Activated CD8-positive, alpha-beta memory T cell treated with anti-CD3 and anti-CD28 coated beads for 4 hours (primary cell): Measurements from ENCODE around the gene CMIP.
"Not testable (repeated sequence)": the region's sequence is repeated elsewhere in the genome, so short reads cannot be mapped to it uniquely, and the experiment has no call there.

Experiments used
- DNase-seq, 2 donors: peaks; one replicate each; pipeline ENCODE4 v3.0.0-alpha.2; 2020; ENCODE audit warnings: low read depth in 2 of 2

Gene CMIP

DNA sequence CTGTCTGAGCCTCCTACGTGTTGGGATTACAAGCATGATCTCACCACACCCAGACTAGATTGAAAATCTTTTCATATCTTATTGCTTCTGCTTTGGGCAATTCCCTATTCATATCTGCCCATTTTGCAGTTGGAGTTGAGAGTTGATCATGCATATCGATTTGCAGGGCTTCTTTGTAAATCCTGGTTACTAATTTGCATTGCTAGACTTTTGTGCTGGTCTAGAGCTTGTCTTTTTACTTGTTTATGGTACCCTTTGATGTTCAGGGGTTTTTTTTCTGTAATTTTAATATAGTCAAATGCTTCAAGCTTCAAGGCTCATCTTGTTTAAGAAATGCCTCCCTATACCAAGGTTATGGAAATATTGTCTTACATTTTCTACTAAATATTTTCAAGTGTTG is 23.5 kb upstream of the CMIP start:
- DNase-seq = no peak

DNA sequence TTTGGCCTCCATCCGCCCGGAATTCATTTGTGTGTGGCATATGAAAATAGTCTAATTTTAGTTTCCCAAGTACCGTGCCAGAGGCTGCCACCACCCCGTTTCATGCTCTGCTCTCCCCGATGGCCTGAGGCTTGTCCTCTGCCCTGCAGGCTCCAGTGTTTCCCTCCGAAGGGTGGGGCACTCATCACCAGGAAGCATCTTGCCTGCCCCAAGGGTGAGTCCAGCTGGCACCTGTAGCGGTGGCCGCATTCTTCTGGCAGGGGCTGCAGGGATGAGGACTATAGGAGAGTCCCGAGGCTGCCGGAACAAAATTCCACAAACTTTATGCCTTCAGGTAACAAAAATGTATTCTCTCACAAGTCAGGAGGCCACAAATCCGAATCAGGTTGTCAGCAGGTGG is 23.1 kb upstream of the CMIP start:
- no peak for DNase-seq

DNA sequence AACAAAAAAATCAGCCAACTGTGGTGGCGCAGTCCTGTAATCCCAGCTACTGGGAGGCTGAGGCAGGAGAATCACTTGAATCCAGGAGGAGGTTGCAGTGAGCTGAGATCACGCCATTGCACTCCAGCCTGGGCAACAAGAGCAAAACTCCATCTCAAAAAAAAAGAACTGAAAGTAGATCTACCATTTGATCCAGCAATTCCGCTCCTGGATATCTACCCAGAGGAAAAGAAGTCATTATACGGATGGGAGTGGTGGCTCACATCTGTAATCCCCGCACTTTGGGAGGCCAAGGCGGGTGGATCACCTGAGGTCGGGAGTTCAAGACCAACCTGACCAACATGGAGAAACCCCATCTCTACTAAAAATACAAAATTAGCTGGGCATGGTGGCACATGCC is 22.5 kb upstream of the CMIP start:
- not testable (repeated sequence) for DNase-seq

DNA sequence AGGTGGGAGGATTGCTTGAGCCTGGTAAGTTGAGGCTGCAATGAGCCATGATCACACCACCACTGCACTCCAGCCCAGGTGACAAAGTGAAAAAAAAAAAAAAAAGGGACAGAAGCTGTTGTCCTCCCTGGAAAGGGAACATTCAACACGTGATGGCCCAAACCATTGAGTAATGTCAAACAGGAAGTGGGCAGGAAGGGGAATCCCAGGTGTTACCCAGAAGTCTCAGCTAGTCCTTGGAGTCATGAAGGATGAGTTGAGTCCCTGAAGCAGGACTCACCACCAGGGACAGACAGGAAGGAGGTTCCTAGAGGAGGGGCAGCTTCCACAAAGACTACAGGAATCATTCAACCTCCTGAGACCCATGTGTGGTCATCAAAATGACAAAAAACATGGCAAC is 19.8 kb upstream of the CMIP start:
- DNase-seq = no peak

DNA sequence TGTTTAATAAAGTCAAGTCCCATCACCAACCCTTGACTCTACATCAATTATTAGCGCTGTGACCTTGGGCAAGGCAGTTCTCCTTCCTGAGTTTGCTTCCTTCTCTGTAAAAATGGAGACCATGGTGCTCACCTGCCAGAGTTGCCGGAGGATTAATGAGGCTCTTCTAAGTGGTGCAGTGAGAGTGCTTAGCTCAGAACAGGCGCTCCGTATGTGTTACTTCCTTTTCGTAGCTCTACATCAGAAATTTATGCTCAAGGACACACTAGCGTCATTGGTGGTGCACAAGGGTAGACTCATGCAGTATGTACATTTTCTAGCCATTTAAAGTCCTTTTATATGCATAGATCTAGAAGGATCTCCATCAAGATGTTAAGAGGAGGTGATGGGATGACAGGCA is 17.4 kb upstream of the CMIP start:
- no peak for DNase-seq

DNA sequence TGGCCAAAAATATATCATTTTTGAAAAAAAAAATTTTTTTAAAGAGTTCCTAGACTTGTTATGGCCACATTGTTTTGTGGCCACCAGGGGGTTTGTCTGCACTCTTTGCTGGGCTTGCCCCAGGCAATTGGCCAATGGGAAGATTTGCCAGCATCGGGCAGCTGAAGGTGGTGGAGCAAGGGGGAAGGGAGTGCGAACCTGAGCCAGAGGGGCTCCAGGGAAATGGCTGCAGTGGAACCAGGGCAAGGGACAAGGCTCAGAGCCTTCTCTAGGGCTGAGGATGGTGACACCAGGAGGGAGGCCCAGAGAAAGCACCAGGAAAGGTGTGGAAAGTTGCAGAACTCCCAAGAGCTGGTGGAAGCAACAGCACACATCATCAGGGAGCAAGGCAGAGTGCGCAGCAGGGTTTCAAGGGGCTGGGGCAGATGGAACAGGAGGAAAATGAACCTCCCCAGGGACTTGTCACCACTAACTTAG is 15.5 kb upstream of the CMIP start:
- no peak for DNase-seq

DNA sequence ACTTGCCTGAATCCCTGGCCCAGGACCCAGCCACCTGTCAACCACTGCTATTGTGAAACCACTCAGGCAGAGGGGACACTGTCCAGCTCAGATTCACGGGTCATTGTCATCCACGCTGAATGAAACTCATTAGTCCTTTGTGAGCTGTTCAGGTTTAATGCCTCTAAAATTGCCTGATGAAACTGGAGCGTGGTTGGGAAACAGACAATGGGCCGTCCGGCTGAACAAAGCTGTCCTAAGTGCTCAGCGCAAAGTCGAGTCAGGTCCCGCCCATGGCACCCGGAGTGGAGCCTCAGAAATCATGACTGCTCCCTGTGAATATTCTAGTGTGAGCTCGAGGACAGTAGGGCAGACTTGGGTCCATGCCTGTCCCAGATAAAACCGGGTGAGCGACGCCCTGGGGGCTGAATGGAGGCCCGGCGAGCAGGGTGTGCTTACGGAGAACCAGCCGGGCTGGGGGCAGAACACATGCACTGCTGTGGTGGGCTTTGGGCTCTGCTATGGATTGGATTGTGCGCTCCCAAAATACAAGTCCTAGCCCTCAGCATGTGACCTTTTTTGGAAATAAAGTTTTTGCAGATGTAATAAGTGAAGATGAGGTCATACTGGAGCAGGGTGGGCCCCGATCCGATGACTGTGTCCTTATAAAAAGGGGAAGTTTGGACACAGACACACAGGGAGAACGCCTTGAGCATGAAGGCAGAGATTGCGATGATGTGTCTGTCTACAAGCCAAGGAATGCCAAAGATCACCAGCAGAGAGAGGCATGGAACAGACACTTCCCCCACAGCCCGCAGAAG is 12.9 kb upstream of the CMIP start:
- no peak for DNase-seq

DNA sequence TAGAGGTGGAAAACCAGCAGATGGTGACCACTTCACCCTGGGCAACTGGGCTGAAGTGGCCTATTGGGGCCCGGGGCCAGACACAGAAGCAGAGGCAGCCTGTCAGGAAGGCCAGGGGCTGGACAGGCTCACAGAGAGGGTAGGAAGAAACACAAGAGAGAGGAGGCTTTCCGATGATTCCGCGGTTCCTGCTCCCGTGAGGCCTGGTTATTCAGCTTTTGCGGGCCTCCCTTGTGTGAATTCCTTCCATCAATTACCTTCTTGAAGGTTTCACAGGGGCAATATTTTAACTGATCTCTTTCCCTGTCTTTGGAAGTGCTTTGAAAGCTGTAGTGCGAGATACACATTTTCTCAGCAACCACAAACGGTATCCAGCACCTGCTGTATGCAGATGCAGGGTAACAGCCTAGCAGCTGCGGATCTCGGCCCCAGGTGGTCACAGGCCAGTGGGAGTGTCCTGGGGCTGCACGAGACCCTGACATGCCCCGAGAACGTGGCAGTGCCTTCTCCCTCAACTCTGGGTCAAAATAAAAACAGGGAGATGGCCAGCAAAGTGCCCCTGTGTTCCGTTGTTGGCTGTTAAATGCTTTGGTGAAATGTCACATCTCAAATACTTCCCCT is 11.6 kb upstream of the CMIP start:
- DNase-seq = no peak

DNA sequence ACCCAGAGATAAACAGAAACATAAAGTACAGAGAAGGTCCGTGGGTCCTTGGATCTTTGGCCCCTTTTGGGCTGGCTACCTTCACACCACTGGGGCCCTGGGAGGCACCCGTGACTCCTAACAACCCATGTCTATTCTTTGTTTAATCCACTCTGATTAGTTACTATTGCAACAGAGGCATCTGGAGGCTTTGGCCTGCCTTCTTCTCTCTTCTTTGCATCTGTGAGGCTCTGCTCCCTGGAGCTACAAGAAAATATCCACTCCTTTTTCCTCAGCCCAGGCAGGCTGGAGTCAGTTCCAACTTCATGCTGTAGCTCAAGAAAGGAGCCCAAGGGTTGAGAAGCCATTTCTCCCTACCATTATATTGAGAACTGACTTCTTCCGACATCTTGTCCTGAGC is 9.5 kb upstream of the CMIP start:
- no peak for DNase-seq

DNA sequence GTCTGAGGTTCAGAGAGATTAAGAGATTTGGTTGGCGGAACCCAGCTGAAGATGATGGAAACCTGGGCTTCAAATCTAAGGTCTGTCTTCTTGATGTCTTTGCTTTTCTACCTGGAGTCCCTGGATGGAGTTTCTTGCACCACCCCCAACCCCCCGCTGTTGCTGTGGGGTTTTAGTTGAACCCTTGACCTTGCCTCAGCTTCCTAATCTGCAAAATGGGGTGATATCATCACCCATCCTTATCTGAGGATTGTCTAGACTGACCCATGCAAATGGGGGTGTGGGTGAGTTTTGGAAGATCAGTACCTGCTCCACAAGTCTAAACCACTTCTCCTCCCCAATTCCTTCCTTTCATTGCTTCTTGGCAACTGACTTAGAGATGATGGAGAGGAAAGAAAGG is 9.0 kb upstream of the CMIP start:
- DNase-seq = no peak

DNA sequence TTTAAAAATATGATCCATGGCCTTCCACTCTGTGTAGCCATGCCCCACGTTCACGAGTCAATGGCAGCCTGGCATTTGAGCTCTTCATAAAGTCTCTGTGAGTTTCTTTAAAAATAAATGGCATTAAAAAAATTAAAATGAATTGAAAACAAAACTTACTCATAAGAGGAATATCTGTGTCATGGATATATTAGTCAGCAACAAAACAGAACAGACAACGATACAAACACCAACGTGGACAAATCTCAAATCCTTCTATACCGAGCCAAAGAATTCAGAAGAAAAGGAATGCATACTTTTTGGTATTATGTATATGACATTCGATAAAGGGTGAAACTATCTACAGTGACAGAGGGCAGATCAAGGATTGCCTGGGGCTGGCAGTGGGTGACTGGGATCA is 8.2 kb upstream of the CMIP start:
- no peak for DNase-seq

DNA sequence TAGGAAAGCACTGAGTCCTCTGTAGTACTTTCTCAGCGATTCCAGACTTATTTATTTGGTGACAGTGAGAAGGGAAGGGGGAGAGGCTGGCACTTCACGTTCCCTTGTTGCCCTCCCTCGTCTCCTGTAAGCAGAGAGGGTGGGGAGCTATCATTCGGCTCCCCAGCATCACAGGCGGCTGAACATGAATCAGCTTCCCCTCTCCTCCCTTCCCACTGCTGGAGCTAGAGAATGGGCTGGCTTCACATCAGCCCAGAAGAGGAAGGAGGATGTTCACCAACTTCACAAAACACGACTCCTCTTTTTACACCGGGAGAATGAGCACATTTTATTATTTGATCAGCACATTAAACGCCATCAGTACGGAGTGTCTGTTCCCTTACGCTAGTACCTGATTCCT is 6.7 kb upstream of the CMIP start:
- no peak for DNase-seq

DNA sequence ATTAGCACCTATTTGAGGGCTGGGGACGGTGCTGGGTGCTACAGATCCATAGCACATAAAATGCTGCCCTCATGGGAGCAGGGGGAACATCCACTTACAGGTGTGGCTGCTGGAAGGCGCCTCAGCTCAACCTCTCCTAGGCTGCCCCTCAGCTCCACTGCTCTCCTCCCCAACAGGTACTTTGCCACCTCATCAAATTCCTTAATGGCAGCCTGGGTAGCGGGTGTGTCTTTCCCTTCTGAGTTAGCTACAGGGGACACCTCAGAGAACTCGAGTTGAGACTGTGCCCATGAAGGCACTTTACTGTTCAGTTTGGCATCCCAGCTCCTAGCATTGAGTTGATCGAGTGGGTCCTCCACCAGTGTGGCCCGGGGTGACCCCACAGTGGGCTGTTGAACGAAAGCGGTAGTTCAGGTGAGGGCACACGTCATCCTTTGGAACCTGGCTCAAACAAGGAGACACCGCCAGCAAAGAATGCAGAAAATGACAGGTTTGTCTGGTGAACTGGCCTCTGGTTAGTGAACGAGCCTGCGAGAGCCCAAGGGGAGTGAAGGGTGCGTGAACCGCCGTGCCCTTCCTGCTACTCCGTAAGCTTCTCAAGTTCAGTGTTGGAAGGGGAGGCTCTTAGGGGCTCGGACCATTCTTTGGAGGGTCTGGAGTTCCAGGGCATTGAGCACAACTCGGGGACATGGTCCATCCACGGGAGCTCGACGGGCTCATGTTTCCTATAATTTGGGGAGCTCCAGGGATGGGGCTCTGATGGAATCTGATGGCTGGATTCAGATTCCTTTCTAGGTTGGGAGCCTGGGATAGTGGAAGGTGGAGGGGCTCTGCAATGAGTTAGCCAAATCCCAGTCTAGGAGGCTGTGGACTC is 3.5 kb upstream of the CMIP start:
- DNase-seq = no peak

DNA sequence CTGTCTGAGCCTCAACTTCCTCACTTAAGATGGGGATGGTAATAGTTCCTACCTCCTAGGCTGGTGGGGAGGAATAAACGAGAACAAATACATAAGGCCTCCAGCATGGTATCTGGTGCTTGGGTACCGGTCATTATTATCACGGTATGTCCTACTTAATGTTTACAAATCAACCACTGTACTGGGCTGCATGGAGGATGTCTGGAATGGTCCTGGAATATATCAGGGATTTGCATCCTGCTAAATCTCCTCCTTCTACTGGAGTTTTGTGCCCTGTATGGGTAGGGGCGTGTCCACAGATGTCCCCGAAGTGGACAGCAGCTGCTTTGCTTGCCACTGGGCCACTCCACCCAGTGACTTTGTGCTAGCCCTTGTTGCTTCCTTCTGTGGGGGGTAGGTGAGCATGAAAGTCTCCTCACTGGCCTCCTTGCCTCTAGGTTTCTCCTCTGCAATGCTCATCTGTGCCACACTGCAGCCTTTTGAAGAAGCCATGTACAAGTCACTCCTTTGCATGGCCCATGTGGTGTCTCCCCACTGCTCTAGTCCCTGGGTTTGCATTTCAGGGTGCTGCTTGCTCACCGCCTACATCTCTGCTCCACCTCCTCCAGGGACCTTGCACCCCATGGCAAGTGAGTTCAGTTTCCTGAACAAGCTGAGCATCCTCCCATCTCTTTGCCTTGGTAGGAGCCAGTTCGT is 2.2 kb upstream of the CMIP start:
- DNase-seq = no peak

DNA sequence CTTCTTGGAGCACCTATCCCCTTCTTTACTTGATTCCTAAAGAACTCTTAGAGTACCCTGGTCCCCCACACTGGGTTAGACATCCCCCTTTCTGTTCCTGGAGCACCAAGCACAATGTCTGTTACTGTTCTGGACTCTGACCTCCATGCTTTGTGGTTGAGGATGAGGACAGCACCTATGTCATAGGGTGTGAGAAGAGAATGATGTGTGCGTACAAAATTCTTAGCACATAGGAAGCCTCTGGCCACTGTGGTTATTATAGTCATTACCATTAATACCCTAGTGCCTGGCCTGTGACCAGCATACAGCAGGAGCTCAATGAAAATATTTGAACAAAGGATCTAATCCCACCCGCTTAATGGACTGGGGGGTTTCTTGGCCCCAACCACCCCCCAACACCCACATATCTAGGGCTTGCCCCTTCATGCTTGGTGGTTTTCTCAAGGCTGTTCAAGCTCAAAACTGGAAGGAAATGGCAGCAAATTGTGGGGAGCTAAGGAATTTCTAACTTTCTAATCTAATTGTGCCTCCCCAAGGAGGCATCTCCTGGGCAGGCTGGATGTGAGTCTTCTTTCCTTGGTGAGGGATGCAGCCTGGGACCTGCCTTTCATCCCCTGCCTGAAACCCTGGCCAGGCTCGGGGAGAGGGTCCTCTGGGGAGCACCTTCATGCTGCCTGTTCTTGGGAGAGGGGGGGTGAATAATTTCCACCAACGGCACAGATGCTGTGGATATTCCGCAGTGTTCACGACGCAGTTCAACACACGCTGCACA is 1.5 kb upstream of the CMIP start:
- DNase-seq = no peak

DNA sequence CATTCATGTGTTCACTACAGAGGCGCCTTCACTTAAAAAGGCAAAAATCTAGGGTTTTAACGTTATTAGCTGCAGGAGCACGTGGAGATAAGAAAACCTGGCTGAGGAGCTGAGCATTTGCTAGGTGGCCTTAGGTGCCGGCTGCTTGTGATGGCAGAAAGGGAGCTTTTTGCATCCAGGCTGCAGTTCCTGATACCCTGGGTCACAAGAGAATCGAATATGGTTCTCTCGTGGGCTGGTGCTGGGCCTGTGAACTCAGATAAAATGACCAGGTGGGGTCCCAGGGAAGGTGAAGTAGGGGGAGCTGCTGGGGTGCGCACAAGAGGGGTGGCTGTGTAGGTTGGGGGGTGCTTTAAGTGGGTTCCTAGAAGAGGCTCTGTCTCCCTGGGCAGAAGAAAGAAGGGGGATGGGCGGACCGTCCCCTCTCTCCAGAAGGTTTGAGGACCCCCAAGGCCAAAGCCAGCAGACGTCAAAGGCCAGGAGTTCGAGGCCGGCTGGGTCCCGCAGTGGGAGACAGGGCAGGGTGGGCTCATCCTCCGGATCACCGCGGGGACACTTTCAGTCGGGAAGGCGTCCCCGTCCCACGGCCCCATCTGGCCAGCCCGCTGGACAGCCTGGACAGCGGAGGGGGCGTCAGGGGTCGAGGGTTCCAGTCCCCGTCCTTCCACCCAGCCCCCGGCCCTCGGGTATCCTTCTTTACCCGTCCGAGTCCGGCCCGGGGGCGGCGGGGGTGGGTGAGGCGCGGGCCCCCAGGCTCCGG is 740 bp upstream of the CMIP start:
- DNase-seq = no peak

DNA sequence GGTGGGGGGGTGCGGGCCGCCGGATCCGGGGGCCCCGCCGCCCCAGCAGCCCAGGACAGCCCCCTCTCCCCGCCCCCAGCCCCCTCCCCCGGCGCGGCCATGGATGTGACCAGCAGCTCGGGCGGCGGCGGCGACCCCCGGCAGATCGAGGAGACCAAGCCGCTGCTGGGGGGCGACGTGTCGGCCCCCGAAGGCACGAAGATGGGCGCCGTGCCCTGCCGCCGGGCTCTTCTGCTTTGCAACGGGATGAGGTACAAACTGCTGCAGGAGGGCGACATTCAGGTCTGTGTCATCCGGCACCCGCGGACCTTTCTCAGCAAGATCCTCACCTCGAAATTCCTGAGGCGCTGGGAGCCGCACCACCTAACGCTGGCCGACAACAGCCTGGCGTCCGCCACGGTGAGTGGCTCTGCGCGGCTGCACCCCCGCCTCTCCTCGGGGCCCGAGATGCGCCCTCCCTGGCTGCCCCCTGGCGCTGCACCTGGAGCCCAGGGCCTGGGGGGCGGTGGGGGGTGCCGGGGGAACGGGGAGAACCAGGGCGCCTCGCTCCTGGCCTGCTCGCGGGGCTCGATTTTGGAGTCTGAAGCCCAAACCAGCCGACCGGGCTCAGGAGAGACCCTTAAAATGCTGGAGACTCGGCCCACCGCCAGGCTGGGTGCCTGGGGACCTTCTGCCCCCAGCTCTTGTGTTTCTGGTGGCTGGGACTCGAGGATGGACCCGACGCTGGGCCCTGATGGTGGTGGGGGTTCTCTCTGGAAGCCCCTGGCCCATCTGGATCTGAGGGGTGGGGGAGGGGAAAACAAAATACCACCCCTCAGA is 744 bp downstream of the CMIP start:
- no peak for DNase-seq

DNA sequence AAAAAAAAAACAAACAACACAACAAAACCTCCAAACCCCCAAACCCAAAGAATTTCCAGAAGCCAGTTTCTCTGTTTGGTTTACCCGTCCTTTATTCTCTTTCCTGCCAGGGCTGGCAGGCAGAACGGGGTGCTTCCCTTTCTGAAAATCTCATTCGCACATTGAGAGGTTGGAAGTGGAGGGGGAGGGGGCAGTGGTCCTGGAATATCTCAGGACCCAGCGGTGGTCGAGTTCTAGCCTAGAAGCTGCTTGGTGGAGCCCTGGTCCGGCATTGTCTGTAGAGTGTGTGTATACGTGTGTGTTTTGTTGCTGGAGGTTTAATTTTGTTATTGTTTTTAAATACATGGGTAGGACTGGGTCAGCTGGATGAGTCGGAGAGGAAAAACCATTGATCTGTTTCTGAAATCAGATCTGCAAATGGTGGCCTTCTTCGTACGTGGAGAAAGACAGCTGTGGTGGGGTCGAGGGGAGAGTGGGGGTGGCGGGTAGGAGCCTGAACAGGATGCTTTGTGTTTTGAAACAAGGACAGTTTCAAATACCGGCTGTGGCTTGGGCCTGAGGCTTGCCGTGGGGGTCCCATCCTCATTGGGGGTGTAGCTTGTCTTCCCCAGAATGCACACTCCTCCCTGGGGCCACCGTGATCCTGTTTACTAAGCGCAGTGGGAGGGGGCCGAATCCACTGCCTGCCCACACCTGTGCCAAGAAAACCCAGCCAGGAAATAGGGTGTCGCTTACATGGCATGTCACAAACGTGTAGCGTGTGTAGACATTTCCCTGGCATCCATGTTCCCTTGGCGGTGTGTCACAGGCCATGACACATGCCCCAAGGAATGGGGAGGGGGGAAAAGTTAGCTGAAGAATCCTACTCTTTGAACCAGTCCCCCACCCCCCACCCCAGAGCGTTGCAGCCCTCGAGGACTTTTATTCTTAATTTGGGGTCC is 1.6 kb downstream of the CMIP start:
- DNase-seq = no peak

DNA sequence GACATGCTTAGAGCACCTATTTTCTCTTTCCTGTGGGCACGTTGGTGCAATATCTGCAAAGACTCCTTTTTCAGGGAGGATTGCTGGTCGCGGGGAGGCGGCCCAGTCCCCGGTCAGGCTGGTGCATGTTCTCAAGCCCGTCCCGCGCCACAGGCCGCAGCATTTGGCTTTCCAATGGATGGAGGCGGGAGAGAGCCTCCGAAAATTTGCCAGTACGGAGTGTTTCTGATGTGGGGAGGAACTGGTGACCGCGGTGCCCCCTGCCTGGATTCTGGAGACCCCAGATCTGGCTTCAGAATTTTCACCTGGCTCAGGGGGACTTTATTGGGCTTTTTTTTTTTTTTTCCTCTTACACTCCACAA is 2.3 kb downstream of the CMIP start:
- no peak for DNase-seq
